Measurements from ENCODE around the gene PTPRG. TPM values are rescaled to one million over a fixed set of nuclear protein-coding genes. Genes with fewer than 3 reads are reported as not detected.

PTPRG gene
- polyA plus RNA-seq, 1 donor (not counting 4 experiments of a cell fraction or from before 2014, with no cell fraction given), result 12.1 TPM

- no peaks in the 10 kb centered on the region for H3K79me2 ChIP-seq (ENCODE audit: control insufficient read depth, insufficient read depth, low read length)
- no peak for TF ChIP-seq CTCF (optimal IDR thresholded peaks at IDR 0.05 in 1 of 3, IDR thresholded peaks at IDR 0.05 in 1 of 3, conservative IDR thresholded peaks at IDR 0.05 in 1 of 3; ENCODE audit: extremely low read depth in 1 of 3, insufficient read depth in 2 of 3, low read length in 3 of 3)
- TF ChIP-seq EZH2 (IDR thresholded peaks at IDR 0.05; ENCODE audit: low read length), result no peak
- DNase-seq (ENCODE audit: low read depth, low spot score) (peak; percentile 32), FAIRE-seq (peak; percentile 97)
- dilution Hi-C loops (cut with MboI; ENCODE audit: extremely low pct_ligation_motif_present, low sequenced_read_pairs), result no loop called here
- H3K4me2 ChIP-seq (ENCODE audit: control insufficient read depth, extremely low read depth, insufficient read depth, low read depth, low read length), result peak overlapping the region; percentile 39
- H4K20me1 ChIP-seq (ENCODE audit: control insufficient read depth, extremely low read depth, insufficient read depth, low read length), result no peaks in the 10 kb centered on the region
- H3K9ac ChIP-seq (ENCODE audit: control insufficient read depth, extremely low read depth, insufficient read depth, low read length), result no peak overlapping the region
- H3K4me3 ChIP-seq (ENCODE audit: control insufficient read depth in 2 of 3, extremely low read depth in 1 of 3, insufficient read depth in 2 of 3, low read depth in 1 of 3, low read length in 3 of 3), result no peak overlapping the region
- peaks cover 0 to 1% of the 10 kb centered on the region in 2 experiments for H3K36me3 ChIP-seq (ENCODE audit: control insufficient read depth in 2 of 2, extremely low read depth in 1 of 2, insufficient read depth in 2 of 2, low read length in 2 of 2)
- no peak overlapping the region for H3K27ac ChIP-seq (ENCODE audit: control insufficient read depth, insufficient read depth, low read length)
- H3K27me3 ChIP-seq (ENCODE audit: control insufficient read depth, extremely low read depth, insufficient read depth, low read length), result no peaks in the 10 kb centered on the region
- no peaks in the 10 kb centered on the region for H3K9me1 ChIP-seq (ENCODE audit: control insufficient read depth, extremely low read depth, insufficient read depth, low read length)
- peaks cover 14% of the 10 kb centered on the region for H3K4me1 ChIP-seq (ENCODE audit: control insufficient read depth, extremely low read depth, insufficient read depth, low read length)
- no peak overlapping the region for H2AFZ ChIP-seq (ENCODE audit: control insufficient read depth, low read length)
- no peaks in the 10 kb centered on the region for H3K9me3 ChIP-seq (ENCODE audit: control insufficient read depth, low read depth, low read length)
These were observed 699.8 kb downstream of the PTPRG start for GRCh38 chr3:62261121-62261520.

- peaks cover 14% of the 10 kb centered on the region for H3K4me1 ChIP-seq (ENCODE audit: control insufficient read depth, extremely low read depth, insufficient read depth, low read length)
- H3K9me1 ChIP-seq (ENCODE audit: control insufficient read depth, extremely low read depth, insufficient read depth, low read length), result no peaks in the 10 kb centered on the region
- FAIRE-seq (no peak), DNase-seq (ENCODE audit: low read depth, low spot score) (no peak)
- H3K4me3 ChIP-seq (ENCODE audit: control insufficient read depth in 2 of 3, extremely low read depth in 1 of 3, insufficient read depth in 2 of 3, low read depth in 1 of 3, low read length in 3 of 3), result no peak overlapping the region
- H3K27me3 ChIP-seq (ENCODE audit: control insufficient read depth, extremely low read depth, insufficient read depth, low read length), result no peaks in the 10 kb centered on the region
- H4K20me1 ChIP-seq (ENCODE audit: control insufficient read depth, extremely low read depth, insufficient read depth, low read length), result no peaks in the 10 kb centered on the region
- H3K9ac ChIP-seq (ENCODE audit: control insufficient read depth, extremely low read depth, insufficient read depth, low read length), result no peak overlapping the region
- TF ChIP-seq CTCF (optimal IDR thresholded peaks at IDR 0.05 in 1 of 3, IDR thresholded peaks at IDR 0.05 in 1 of 3, conservative IDR thresholded peaks at IDR 0.05 in 1 of 3; ENCODE audit: extremely low read depth in 1 of 3, insufficient read depth in 2 of 3, low read length in 3 of 3), result no peak
- TF ChIP-seq EZH2 (IDR thresholded peaks at IDR 0.05; ENCODE audit: low read length), result no peak
- H2AFZ ChIP-seq (ENCODE audit: control insufficient read depth, low read length), result no peak overlapping the region
- H3K9me3 ChIP-seq (ENCODE audit: control insufficient read depth, low read depth, low read length), result no peaks in the 10 kb centered on the region
- H3K36me3 ChIP-seq (ENCODE audit: control insufficient read depth in 2 of 2, extremely low read depth in 1 of 2, insufficient read depth in 2 of 2, low read length in 2 of 2), result peaks cover 0 to 1% of the 10 kb centered on the region in 2 experiments
- no peaks in the 10 kb centered on the region for H3K79me2 ChIP-seq (ENCODE audit: control insufficient read depth, insufficient read depth, low read length)
- peak overlapping the region; percentile 39 for H3K4me2 ChIP-seq (ENCODE audit: control insufficient read depth, extremely low read depth, insufficient read depth, low read depth, low read length)
- H3K27ac ChIP-seq (ENCODE audit: control insufficient read depth, insufficient read depth, low read length), result no peak overlapping the region
- dilution Hi-C loops (cut with MboI; ENCODE audit: extremely low pct_ligation_motif_present, low sequenced_read_pairs), result no loop called here
These were observed 700.4 kb downstream of the PTPRG start for GRCh38 chr3:62261736-62262135.

Data from keratinocyte (primary cell).